HG02623 (cell line): Measurements from ENCODE around the gene SHC4.
"Not testable (repeated sequence)": the region's sequence is repeated elsewhere in the genome, so short reads cannot be mapped to it uniquely, and the experiment has no call there.

Experiments used
- ATAC-seq: cut with Tn5 transposase; IDR thresholded peaks from one replicate; pipeline ENCODE4 v1.9.1; 2021; ENCODE audit warnings: moderate library complexity; ENCODE audit not compliant: unreplicated experiment

The SHC4 gene

DNA sequence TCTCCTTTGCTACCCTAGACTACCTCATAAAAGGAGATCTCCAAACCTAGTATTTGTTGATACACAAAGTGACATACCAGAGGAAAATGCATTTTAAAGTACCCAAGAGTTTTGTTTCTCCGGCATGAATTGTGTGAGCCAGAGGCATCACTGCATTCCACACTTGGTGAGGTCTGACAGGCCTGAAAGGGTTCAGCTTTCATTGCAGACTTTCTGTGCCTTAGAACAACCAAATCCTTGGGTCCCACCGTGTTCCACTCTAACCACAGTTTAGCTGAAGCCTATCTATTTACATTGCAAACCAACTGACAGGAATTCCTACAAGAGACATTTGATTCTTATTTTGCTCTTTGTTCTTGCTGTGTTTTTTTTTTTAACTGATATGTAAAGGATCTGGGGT, 106.8 kb downstream of the SHC4 start:
- ATAC-seq: no peak

DNA sequence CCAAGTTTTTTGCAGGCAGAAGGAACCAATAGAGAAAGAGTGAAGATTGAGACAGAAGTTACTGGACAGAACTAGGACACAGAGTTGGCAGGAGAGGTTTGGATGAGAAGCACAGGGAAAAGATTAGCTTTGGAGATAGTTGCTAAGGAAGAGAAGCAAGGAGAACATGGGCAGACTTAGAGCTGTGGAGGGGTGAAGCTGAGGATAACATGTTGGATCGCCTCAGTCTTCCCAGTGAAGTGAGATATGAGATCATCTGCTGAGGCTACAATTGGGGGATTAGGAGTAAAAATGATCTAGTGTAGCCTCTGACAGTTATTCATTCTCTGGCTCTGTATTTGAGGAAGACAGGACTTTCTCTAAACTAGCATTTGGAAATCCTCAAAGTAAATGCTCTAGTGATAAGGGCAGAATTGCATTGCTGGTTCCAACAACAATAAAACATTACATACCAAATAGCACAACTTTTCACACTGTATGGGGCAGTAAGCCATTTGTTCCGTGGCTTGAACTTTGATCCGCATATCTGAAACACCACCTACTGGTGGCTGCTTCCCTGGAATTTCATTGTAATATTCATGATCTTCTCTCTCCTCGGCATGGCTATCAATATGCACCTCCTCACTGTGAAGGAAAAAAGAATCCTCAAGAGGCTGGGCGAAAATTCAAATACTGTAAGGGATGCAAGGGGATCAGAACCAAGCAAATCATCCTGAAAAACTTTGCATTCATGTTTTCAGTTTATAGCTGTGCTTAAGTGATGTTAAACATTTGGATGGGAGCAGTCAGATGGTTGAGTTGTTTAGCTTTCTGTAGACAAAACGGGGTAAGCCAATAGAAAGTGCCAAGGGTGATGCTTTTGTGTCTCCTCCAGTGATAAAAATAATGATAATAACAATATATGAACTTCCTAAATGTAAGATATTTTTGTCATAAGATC, 107.9 kb downstream of the SHC4 start:
- no peak for ATAC-seq

DNA sequence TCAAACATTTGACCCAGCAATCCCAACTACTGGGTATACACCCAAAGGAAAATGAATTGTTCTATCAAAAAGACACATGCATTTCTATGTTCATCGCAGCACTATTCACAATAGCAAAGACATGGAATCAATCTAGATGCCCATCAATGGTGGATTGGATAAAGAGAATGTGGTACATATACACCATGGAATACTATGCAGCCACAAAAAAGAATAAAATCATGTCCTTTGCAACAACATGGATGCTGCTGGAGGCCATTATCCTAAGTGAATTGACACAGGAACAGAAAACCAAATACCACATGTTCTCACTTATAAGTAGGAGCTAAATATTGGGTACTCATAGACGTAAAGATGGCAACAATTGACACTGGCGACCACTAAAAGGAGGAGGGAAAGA, 109.3 kb downstream of the SHC4 start:
- not testable (repeated sequence) for ATAC-seq

DNA sequence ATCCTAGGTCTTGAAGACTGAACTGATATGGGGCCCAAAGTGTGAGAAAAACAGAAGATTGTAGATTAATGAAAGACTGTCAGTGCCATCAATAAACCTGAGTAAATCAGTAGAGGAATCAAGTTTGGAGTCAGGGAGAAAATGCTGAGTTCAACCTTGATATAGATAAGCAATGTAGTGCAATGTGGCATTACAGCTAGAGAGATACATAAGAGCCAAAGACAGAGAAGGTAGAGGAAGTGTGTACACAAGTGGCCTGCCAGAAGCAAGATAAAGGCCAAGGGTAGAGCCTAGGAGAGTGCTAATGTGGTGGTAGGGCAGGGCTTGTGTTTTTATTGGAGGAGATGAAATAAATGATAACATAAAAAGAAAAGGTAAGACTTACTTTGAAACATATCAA, 111.8 kb downstream of the SHC4 start:
- ATAC-seq: no peak

DNA sequence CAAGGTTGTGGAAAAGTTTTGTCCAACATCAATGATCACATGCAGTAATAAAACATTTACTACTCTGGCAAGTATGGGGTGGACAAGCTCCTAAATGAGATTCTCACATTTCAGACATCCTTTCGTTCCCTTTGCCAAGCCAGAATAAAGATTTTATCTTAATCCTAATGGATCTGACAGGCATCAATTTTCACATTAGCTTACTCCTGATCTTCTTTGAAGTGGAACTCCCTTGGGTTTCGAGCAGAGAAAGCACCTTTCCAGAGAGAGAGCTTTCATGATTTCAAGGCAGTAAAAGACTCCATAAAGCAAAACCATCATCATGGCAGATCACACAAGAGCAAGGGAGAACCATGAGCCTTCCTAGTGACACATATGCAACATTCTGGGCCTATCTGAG, 113.1 kb downstream of the SHC4 start:
- ATAC-seq: no peak

DNA sequence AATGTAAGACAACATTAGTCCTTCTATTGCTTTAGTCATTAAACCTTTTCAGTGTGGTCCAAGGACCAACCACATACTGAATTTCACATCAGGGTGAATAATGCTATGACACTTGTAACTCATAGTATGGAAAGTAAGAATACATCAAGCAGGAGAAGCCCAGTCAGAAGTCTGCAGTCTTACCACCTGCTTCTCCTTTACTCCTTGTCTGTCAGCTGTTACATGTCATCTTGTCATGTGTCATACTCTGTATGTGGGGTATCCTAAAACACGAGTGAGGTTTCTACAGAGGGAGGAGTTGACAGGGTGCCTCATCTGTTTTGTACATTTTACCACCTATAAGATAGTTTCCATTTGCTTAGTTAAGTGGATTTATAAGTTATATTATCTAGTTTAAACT, 118.6 kb downstream of the SHC4 start:
- no peak for ATAC-seq

DNA sequence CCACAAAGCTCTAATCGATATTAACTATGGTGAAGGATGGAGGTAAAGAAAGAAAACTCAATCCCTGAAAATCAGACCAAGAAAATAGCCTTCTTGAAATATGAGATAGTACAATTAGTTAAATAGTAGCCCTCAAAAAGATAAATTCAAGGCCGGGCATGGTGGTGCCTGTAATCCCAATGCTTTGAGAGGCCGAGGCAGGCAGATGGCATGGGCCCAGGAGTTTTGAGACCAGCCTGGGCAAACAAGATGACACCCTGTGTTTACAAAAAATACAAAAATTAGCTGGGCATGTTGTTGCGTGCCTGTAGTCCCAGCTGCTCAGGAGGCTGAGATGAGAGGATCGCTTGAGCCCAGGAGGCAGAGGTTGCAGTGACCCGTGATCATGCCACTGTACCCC, 121.2 kb downstream of the SHC4 start:
- no peak for ATAC-seq

DNA sequence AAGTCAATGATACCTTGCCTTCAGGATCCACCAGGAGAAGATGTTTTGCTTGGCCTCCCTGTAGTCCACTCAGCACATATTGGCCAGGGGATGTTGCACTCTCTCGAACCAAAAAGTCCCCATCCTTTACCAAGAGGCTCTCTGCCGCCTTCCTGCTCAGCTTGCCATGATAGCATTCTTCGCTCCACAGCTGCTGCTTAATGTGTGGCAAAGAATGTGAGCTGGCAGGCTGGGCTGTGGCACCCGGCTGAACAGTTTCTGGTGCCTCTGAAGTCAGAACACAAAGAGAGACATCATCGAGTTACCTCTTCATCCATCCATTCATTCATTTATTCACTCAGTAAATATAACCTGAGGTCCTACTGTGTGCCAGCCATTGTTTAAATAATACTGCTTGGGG, 129.0 kb downstream of the SHC4 start:
- ATAC-seq: no peak

DNA sequence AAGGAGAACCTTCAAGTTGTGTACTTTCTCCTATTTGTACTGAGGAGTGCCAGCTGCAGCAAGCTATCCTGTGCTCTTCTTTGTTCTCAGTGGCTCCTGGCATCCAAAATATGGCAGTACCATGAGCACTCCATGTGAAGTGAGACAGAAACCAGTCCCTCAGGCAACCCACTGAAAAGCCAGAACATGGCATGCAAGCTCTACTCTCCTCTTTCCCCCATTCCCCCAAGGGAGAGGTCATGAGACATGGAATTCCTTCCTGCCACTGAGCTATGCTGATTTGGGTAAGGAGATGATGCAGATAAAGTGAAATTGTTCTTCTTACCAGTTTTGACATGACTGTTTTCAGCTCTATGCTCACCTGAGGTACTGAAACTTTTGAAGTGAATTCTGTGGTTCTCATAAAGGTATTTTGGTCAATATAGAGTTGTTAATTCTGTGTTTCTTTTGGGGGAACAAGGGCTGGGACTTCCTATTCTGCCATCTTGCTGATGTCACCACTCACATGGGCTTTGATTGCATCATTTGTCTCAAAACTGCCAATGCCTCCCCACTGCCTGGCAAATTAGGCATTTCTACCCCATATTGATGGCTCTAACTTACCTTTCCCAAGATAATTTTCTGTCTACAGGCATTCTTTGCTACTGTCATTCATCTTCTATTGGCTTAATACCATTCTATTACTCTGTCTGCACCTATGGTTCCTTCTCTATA, 130.0 kb downstream of the SHC4 start:
- no peak for ATAC-seq

DNA sequence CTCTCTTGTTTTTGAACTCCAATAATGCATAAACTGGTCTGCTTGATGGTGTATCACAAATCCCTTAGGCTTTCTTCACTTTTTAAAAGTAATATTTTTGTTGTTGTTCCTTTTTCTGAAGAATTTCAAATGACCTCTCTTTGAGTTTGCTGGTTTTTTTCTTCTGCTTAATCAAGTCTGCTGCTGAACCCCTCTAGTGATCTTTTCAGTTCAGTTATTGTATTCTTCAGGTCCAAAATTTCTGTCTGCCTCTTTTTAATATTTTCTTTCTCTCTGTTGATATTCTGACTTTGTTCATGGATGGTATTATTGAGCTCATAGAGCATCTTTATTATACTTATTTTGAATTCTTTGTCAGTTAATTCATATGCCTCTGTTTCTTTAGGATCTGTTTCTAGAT, 131.1 kb downstream of the SHC4 start:
- no peak for ATAC-seq

DNA sequence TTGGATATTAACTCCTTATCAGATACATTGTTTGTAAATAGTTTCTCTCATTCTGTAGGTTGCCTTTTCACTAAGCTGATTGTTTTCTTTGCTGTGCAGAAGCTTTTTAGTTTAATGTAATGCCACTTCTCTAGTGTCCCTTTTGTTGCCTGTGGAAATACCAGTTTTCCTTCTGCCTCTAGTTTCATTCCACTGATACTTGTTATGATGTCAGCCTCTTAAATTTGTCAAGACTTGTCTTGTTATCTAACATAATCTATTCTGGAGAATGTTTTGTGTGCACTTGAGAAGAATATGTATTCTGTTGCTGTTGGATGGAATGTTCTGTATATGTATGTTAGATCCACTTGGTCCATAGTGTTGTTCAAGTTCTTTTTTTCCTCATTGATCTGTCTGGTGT, 134.8 kb downstream of the SHC4 start:
- ATAC-seq: no peak

DNA sequence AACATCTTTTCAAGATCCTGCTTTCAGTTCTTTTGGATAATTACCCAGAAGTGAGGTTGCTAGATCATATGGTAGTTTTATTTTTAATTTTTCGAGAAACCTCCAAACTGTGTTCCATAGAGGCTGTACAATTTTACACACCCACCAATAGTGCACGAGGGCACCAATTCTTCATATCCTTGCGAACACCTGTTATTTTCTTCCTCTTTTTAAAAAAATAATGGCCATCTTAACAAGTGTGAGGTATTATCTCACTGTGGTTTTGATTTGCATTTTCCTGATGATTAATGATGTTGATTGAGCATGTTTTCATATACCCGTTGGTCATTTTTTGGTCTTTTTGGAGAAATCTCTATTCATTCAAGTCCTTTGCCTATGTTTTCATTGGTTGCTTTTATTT, 135.2 kb downstream of the SHC4 start:
- ATAC-seq: no peak

DNA sequence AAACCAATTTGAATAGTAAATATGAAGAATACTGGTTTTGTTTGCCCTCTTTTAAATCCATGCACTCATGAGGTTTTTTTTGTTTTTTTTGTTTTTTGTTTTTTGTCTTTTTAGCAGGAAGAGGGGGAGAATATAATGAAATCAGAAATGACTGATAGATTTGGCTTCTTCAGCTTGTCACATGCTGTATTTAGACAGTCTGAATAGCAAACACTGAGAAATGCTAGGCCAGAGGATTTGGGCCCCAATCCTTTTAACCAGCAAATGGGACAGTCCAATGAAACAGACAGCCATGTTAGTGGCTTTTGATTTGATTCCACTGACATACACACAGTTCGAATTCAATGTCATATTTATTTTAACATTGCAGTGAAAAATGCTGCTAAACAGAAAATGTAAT, 138.6 kb downstream of the SHC4 start:
- ATAC-seq: no peak

DNA sequence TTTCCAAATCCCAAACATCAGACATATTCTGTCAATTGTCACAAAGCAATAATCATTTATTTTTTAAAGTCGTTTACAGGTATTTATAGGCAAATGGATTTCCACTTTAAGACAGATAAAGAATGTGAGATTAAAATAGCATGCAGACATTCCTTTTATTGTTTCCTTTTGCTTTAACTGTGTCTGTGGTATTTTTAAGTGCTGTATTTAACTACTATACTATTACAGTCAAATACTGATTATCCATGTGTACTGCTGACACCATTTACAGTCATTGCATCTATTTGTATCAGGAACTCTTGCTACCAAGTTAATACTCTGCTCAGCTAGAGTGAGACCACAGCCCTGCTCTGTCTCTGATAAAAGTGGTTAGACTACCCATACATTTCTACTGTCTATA, 140.0 kb downstream of the SHC4 start:
- ATAC-seq: no peak

DNA sequence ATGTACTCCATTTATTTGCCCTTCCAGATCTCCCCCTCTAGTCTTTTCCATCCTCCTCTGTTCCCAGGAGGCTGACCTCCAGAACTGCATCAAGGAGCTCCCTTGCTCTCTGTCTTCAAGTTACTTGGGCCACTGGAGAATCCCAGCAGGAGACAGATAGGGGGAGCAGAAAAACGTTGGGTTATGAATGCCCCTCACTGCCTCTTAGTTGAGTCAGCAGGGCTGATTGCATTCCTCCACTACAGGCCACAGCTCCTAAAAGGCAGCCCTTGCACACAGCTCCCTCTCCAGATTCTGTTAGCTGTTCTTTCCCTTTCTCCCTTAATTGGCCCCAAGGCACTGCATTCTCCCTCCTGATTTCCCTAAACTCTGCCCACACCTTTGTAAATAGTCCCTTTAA, 140.5 kb downstream of the SHC4 start:
- ATAC-seq: no peak

DNA sequence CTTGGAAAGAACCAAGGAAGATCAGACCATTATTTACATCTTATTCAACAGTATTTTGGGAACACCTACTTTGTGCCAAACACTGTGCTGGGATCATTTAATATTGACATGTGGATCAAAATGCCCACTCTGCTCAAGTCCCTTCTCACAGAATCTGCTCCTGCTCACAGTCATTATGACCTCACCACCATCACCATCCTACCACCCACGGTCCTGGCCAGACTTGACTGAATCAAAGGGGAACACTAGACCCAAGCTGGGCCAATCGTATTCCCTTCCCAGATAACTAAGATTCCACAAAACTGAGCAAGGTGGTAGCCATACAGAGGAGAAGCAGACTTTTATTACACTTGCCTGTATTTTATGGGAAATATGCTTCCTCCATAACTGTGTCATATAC, 149.4 kb downstream of the SHC4 start:
- ATAC-seq: no peak

DNA sequence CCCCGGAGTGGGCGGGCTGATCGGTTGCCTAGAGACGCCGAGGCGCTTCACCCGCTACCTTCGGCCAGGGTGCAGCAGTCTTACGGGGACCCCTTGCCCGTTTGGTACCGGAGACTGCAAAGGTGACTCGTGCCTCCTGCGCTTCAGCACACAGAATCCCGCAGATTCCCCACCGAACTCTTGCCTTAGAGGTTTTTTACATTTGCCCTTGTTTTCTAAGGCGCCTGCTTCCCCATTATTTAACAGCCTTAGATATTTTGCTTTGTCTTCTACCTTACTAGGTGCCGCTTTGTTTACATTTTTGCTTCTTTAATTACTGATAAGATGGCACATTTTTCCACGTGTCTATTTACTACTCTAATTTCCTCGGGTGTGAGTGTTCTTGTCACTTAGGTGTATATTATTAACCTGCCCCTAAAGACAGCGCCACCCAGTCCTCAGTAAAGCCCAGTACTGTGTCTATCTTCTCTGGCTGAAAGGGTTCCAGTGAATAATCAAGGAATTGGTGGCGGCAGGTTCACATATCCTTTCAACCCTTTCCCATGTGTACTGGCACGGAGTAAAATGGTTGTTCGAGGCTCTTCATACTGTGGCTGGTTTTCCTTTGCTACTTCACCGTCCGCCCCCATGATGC, 152.3 kb downstream of the SHC4 start:
- ATAC-seq: no peak

DNA sequence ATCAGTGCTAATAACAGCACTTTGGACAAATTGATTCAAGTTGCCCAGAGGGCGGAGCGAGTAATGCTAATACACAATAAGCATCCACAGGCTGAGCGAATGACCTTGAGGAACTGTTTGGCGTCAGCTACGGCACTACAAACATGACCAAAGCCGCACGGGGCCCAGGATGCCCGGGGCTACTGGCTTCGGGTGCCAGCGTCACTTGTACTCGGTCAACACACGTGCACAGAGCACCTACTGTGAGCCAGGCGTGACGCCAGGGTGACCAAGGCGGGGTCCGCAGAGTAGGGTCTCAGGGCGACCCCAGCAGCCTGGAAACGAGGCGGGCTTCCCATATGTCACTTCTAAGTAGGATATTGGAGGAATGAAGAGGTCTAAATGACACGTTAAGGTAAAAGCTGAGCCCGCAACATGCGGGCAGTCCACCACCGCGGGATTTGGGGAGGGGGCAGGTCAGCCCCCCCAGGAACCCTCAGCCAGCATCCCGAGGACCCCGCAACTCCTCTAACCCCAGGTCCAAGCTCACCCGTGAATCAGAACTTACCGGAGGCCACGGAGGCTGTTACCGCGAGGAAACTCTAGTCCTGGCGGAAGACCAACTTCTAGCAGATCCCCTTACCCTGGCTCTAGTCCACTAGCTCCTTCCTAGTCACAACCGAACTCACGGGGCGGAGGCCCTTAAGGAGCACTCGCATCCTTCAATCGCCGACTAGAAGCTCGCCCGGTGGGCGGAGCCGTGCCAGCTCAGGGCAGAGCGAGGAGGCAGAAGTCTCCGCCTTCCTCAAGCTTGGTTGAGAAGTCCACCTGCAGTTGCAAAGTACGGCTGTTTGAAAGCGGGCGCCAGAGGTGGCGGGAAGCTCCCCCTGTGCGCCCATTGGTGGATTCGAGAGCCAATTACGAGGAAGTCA, 153.1 kb downstream of the SHC4 start, which contains the start of gene CEP152:
Gene CEP152 (minus strand): TSS at position 656 of the 911 bp plus-strand sequence. CDS start 5,420 bp downstream, outside the sequence.
- peak; percentile 97 for ATAC-seq

DNA sequence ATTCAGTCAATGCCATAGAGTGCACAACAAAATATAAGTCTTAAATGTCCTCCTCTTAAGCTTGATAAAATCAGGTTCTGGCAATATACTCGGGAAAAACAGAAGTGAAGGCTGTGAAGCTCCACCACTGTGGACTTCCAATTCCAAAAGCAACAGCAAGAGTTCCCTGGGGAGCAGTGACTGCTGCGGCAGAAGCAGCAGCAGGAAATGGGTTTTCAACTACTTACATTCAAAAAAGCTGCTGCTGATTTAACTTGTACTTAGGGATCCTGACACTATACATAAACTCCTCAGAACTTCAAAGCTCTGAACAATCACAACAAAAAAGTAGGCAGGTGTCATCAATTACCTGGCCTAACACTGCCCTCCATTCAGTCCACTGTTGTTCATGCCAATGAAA, 157.6 kb downstream of the SHC4 start:
- no peak for ATAC-seq

DNA sequence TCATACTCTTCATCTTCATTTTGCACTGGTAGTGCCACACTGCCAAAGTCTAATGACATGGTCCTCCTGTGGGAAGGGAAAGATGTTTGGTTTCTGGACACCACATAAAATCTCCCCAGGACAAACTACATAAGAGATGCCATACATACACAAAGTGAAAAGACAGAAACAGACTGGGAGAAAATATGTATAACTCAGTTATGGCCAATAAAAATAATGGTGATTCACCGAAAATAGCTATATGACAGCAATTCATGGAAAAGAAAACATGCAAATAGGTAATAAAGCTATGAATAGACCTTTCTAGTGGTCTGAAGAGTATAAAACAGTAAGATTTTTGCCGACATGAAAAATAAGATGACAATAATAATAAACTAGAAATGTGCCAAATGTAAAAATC, 158.1 kb downstream of the SHC4 start:
- ATAC-seq: no peak

DNA sequence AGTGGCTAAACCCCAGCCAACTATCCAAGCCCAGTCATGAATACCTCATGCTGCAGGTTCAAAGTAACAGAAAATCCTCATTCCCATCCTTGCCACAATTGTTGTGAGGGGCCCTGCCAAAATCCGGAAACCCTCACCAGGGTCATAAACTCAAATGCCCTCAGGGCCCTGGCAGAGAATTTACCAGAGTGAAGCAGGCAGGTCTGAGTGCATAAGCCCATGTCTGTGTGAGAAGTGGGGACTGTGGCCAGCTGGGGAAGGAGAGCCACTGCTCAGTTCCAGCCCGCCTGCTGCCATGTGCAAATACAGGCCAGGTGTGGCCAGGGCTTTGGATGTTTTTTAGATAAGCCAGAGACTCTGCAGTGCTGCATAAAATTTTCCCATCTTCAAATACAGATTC, 159.8 kb downstream of the SHC4 start:
- ATAC-seq: no peak
